GM04503 (cell line): ENCODE measurements around the gene MMP10.

ENCODE experiments used
- DNase-seq: peaks from one replicate; pipeline ENCODE4 v3.0.0-alpha.2; 2012; ENCODE audit warnings: low read depth

Gene MMP10

DNA sequence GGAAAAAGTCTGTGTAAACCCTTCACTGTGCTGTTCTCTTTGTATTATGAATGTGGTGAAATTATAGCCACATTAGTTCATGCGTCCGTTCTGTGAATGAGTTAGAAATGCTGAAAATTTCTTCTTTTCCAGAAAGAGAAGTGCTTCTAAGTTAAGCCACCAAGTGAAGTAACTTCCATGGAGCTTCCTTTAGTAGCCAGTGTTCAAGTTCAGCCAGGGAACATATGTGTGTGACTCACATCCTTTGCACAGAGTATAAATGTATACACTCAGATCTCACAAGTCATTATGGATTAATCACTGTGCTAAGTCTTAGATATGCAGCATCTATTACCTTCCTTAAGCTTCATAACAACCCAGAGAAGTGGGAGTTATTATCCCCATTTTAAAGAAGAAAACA, 52.5 kb downstream of the MMP10 start:
- DNase-seq, result no peak

- no peak for DNase-seq
Observed at GRCh38 chr11:102724904-102725500, 55.4 kb downstream of the MMP10 start, which contains the start of gene MMP8. Gene MMP8 (minus strand): TSS chr11:102724954. CDS start chr11:102724855, 99 bp downstream.

- DNase-seq, result no peak
Observed at GRCh38 chr11:102722821-102723220, 57.6 kb downstream of the MMP10 start.
